ENCODE results near the gene CADPS2.
"Not testable (repeated sequence)": the region's sequence is repeated elsewhere in the genome, so short reads cannot be mapped to it uniquely, and the experiment has no call there.

CADPS2 gene

GRCh38 chr7:122658856-122659255 lies 227.4 kb downstream of the CADPS2 start:
- DNase-seq, result no peak

- no peak for DNase-seq
These were observed 232.6 kb downstream of the CADPS2 start for GRCh38 chr7:122653685-122654084.

DNA sequence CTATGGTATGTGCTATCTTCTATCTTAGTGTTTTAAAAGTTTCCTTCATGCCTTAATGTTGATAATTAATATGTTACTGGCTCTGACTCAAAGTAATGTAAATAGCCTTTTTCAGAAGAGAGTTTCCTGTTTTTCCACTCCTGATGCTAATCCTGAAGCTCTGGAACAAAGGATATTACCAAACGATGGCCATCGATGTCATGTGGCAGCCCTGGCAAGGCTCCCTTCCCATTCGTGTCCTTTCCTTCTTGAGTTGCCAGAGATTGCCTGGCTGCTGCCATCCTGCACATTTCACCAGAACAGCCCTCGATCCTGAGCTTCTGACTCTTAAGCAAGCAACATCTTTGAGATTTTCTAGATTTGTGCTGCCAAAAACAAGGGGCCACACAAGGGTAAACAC lies 233.4 kb downstream of the CADPS2 start:
- no peak for DNase-seq

- no peak for DNase-seq
These were observed 234.8 kb downstream of the CADPS2 start for GRCh38 chr7:122651451-122651850.

- no peak for DNase-seq
These were observed 243.0 kb downstream of the CADPS2 start for GRCh38 chr7:122643250-122643649.

- no peak for DNase-seq
These were observed 247.8 kb downstream of the CADPS2 start for GRCh38 chr7:122638459-122638858.

GRCh38 chr7:122637784-122638183 lies 248.5 kb downstream of the CADPS2 start:
- no peak for DNase-seq

DNA sequence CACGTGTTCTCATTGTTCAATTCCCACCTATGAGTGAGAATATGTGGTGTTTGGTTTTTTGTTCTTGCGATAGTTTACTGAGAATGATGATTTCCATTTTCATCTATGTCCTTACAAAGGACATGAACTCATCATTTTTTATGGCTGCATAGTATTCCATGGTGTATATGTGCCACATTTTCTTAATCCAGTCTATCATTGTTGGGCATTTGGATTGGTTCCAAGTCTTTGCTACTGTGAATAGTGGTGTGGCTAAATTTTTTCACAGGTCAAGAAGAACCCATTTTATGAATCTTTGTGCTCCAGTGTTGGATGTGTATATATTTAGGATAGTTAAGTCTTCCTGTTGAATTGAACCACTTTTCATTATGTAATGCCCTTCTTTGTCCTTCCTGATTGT lies 250.8 kb downstream of the CADPS2 start:
- not testable (repeated sequence) for DNase-seq

DNA sequence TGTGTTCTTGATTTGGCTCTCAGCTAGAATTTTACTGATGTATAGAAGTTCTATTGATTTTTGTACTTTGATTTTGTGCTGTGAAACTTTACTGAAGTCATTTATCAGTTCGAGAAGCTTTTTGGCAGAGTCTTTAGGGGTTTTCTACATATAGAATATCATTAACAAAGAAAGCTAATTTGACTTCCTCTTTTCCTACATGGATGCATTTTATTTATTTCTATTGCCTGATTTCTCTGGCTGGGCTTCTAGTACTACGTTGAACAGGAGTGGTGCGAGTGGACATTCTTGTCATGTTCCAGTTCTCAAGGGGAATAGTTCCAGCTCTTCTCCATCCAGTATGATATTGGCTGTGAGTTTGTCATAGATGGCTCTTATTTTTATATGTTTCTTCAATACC lies 252.8 kb downstream of the CADPS2 start:
- DNase-seq, result no peak

DNA sequence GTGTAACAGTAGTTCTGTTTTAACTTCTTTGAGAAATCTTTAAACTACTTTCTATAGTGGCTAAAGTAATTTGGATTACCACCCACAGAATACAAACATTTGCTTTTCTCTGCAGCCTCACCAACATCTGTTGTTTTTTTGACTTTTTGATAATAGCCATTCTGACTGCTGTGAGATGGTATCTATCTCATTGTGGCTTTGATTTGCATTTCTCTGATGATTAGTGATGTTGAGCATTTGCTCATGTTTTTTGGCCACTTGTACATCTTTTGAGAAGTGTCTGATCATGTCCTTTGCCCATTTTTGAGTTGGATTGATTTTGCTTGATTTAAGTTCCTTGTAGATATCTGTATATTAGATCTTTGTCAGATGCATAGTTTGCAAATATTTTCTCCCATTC lies 254.0 kb downstream of the CADPS2 start:
- DNase-seq, result no peak

GRCh38 chr7:122629412-122629953 lies 256.8 kb downstream of the CADPS2 start:
- DNase-seq, result no peak

DNA sequence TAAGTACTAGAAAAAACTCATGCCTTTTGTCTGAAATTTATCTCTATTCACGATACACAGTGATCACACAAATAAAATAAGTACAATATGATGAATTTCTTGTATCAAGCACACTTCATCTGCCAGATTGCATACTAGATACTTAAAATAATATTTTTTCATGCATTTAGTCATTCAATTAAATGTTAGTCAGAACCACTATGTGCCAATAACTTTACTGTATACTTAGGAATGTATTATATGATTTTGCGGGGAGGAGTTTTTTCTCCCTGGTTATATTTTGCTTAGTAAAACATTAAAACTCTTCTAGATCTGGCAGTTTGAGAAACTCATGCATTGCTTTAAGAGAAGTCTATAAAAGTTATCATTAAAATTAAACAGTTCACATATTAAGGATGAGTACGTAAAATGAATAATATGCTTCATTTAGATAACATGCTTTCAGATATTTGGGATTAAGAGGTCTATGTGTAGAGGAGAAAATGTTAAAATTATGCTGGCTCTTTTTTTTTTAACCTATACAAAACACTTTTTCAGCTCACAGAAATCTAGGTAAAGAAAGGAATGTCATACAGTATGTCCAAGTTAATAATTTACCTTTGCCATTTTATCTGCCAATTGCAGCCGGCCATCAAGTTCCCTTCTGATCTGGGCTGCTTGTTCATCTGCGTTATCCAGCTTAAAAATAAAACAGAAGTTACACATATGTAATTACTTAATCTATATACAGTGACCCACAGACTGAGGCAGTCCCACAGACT lies 257.4 kb downstream of the CADPS2 start:
- no peak for DNase-seq

DNA sequence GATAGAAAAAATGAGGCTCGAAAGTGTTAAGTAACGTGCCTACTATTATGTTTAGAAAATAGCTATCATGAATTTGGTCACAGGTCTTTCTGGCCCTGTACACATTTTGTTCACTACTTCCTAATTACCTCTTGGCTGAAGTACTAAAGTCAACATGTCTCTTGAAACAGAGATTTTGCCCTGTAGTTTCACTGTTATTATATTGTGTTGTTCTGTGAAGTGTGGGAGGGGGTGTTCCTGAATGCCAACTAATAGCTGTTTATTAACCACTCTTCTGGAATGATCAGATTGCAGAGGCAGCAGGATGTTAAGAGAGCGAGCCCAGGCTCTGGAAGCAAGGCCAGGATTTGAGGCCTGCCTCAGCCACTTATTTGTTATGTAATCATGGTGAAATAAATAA lies 259.5 kb downstream of the CADPS2 start:
- no peak for DNase-seq

DNA sequence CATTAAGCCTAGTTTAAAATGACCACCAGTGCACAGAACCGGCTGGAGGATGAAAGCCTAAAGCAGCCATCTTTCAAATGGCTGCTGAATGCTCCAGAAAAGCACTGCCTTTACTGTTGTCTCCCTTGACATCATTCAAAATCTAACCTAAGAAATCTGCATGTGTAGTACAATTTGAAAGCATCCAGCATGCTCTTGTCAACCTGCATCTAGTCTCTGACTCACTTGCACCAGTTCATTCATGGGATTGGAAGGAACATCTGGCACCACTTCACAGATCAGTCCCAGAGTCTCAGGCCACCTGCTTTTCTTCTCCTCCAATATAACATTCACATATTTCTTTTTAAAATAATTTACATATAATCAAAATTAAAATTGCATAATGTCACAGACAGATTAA lies 263.6 kb downstream of the CADPS2 start:
- no peak for DNase-seq

DNA sequence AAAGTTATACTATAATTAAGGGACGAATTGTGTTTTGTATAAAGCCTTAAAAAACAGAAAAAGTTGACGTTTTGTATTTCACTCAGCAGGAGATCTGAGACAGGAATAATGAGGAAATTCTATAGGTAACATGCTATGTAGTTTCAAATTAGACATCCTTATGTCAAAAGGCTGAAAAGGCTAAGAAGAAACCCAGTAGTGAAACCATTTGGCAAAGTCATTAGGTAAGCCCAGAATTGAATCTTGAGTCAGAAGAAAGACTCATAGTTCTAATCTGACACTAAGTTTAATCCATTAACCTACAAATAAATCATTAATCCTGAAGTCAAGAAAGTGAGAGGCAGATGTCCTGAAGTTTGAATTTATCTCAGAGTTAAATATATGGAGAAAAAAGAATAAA lies 266.6 kb downstream of the CADPS2 start:
- DNase-seq, result no peak

- DNase-seq, result no peak
These were observed 267.6 kb downstream of the CADPS2 start for GRCh38 chr7:122618585-122619189.

DNA sequence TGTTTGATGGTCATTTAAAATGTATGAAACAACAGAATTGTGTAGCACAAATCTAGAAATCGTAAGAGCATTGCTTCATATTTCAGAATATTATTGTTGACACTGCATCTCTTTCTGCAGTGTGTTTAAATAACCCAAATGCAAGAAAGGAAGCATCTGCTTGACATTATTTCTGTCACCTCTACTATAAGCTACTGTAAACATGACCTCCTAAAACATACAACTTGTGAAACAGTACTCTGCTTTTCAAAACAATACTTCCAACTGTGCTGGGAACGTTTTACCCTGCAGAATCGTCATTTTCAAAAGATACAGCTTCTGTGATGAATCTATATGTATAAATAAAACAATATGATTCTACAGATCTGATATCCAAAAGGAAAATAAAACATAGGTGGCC lies 269.3 kb downstream of the CADPS2 start:
- no peak for DNase-seq

DNA sequence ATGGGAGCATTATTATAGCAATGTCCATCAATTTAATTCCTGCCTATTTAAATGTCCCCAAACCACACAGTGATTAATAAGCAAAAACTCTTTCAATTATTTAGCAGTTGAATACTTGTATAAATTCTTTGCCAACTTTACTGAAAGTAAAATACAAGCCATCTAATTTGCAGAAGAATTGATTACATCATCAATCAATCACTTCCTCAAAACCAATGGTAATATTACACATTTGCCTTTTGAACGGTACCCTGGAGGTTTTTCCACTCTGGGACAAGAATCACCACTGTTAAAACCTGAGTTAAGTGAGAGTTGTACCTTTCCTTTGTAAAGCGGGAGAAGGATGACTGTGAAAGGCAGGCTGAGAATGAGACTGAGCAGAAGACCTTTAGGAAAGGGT lies 280.3 kb downstream of the CADPS2 start:
- DNase-seq, result no peak

- no peak for DNase-seq
These were observed 282.0 kb downstream of the CADPS2 start for GRCh38 chr7:122604251-122604650.

DNA sequence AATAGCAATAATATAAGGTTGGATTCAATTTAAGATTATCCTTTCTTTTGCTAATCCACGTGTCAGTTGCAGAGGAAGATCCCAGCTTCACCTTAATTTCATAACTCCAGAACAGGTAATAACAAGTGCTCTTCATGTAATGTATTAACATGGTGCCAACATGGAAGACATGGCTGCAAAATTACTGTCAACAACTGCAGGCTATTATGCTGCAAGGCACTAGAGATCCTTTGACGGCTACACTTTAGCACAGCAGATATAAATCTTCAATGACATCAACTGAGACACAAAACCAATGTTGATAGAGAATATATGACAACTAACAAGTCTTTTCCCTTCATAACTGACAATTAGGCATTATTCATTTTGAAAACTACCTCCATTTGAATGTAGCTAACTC lies 283.5 kb downstream of the CADPS2 start:
- no peak for DNase-seq

GRCh38 chr7:122600630-122601029 lies 285.6 kb downstream of the CADPS2 start:
- no peak for DNase-seq

DNA sequence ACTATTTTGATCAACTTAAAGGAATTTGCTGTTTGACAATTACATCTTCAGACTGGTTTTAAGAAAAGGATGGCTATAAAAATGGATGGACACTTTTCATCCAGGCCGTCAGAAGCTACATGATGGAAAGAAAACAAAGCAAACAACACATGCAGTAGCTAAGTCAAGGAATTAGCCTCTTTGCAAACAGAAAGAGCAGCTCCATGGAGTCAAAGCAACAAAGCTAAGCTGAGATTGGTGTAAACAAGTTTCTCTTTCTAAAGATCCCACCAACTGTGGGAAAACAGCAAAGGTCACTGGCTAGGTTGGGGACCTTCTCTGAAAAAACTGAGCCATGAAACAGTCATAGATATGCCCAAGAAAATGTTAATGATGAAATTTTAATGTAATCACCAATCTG lies 286.2 kb downstream of the CADPS2 start:
- no peak for DNase-seq

- no peak for DNase-seq
These were observed 289.0 kb downstream of the CADPS2 start for GRCh38 chr7:122597277-122597676.

- no peak for DNase-seq
These were observed 290.4 kb downstream of the CADPS2 start for GRCh38 chr7:122595885-122596284.

DNA sequence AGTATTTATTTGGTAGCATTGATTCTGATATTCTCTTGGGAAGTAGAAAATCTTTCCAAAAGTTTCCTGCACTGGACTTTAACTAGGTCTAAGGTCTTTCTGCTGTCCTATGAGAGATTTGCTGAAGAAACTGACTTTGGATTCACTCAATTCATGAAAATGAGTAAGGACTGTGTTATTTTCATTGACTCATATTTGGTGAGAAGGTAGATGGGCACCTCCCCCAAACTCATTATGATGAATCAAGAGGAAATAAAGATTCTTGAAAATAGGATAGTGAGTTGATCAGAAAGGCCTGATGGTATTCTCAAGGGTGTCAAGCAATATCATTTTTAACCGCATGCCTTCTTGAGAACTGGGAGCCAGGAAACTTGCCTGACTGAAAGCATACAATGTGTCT lies 297.6 kb downstream of the CADPS2 start:
- DNase-seq, result no peak

All from effector CD8-positive, alpha-beta T cell (primary cell).